ENCODE results near the gene IQGAP2. TPM values are rescaled to one million over a fixed set of nuclear protein-coding genes. Genes with fewer than 3 reads are reported as not detected.

The IQGAP2 gene
- total RNA-seq, 1 experiment from 2014 or later = 1.5 TPM

- Mint-ChIP-seq H3K4me3 (ENCODE audit: unreplicated experiment) (no peak overlapping the region), H3K27ac (ENCODE audit: low read depth, unreplicated experiment) (no peak overlapping the region), H3K36me3 (ENCODE audit: insufficient read depth, unreplicated experiment) (peaks cover 6% of the 10 kb centered on the region), H3K9me3 (ENCODE audit: unreplicated experiment) (no peaks in the 10 kb centered on the region), H3K4me1 (ENCODE audit: insufficient read depth, unreplicated experiment) (no peaks in the 10 kb centered on the region), H3K27me3 (ENCODE audit: insufficient read depth, unreplicated experiment) (no peaks in the 10 kb centered on the region)
- intact Hi-C loops (cut with micrococcal nuclease) = no loop called here
- no peak for DNase-seq (ENCODE audit: unreplicated experiment)
- ChIA-PET POLR2A (interaction anchor here (0.7 to 1.2 kb wide), 2 partner anchors 27 to 372 kb away, joined by 3 read pairs; no protein-coding TSS in a partner anchor), CTCF (interaction anchor here (0.6 kb wide), 1 partner anchor 1087 kb away, joined by 3 read pairs; no protein-coding TSS in a partner anchor)
- no peak for TF ChIP-seq CTCF (IDR thresholded peaks at IDR 0.05; ENCODE audit: unreplicated experiment)
- BruUV-seq (replicated peaks) = no TSS peak
Observed at GRCh38 chr5:76660360-76660759, 257.3 kb downstream of the IQGAP2 start.

- no peak for DNase-seq (ENCODE audit: unreplicated experiment)
- no TSS peak for BruUV-seq (replicated peaks)
- ChIA-PET CTCF (interaction anchor here (0.6 kb wide), 1 partner anchor 219 kb away, joined by 4 read pairs; no protein-coding TSS in a partner anchor), POLR2A (no interaction called here)
- Mint-ChIP-seq H3K27me3 (ENCODE audit: insufficient read depth, unreplicated experiment) (no peaks in the 10 kb centered on the region), H3K27ac (ENCODE audit: low read depth, unreplicated experiment) (no peak overlapping the region), H3K9me3 (ENCODE audit: unreplicated experiment) (no peaks in the 10 kb centered on the region), H3K4me1 (ENCODE audit: insufficient read depth, unreplicated experiment) (no peaks in the 10 kb centered on the region), H3K4me3 (ENCODE audit: unreplicated experiment) (no peak overlapping the region), H3K36me3 (ENCODE audit: insufficient read depth, unreplicated experiment) (peaks cover 6% of the 10 kb centered on the region)
- intact Hi-C loops (cut with micrococcal nuclease) = no loop called here
- TF ChIP-seq CTCF (IDR thresholded peaks at IDR 0.05; ENCODE audit: unreplicated experiment) = no peak
Observed at GRCh38 chr5:76662521-76662920, 259.4 kb downstream of the IQGAP2 start.

- POLR2A ChIA-PET = interaction anchor here (0.7 kb wide), 1 partner anchor 15 kb away, joined by 3 read pairs; no protein-coding TSS in a partner anchor
- intact Hi-C loops (cut with micrococcal nuclease) = no loop called here
- Mint-ChIP-seq H3K36me3 (ENCODE audit: insufficient read depth, unreplicated experiment) (peaks cover 6% of the 10 kb centered on the region), H3K4me1 (ENCODE audit: insufficient read depth, unreplicated experiment) (no peaks in the 10 kb centered on the region), H3K27ac (ENCODE audit: low read depth, unreplicated experiment) (no peak overlapping the region), H3K27me3 (ENCODE audit: insufficient read depth, unreplicated experiment) (no peaks in the 10 kb centered on the region), H3K9me3 (ENCODE audit: unreplicated experiment) (no peaks in the 10 kb centered on the region), H3K4me3 (ENCODE audit: unreplicated experiment) (no peak overlapping the region)
- no TSS peak for BruUV-seq (replicated peaks)
- TF ChIP-seq CTCF (IDR thresholded peaks at IDR 0.05; ENCODE audit: unreplicated experiment) = no peak
- CTCF ChIA-PET = no interaction called here
- DNase-seq (ENCODE audit: unreplicated experiment) = no peak
Observed at GRCh38 chr5:76663573-76663972, 260.5 kb downstream of the IQGAP2 start.

- BruUV-seq (replicated peaks) = no TSS peak
- H3K9me3 Mint-ChIP-seq (ENCODE audit: unreplicated experiment) = no peaks in the 10 kb centered on the region
- no peak for DNase-seq (ENCODE audit: unreplicated experiment)
Observed at GRCh38 chr5:76664079-76664478, 261.0 kb downstream of the IQGAP2 start.

More at GRCh38 chr5:76664079-76664478, 261.0 kb downstream of the IQGAP2 start:
- Mint-ChIP-seq H3K36me3 (ENCODE audit: insufficient read depth, unreplicated experiment) (peaks cover 6% of the 10 kb centered on the region), H3K4me1 (ENCODE audit: insufficient read depth, unreplicated experiment) (peaks cover 1% of the 10 kb centered on the region), H3K27ac (ENCODE audit: low read depth, unreplicated experiment) (no peak overlapping the region), H3K4me3 (ENCODE audit: unreplicated experiment) (no peak overlapping the region), H3K27me3 (ENCODE audit: insufficient read depth, unreplicated experiment) (no peaks in the 10 kb centered on the region)
- intact Hi-C loops (cut with micrococcal nuclease) = no loop called here
- ChIA-PET POLR2A (interaction anchor here (0.7 kb wide), 1 partner anchor 1033 kb away, joined by 3 read pairs; no protein-coding TSS in a partner anchor), CTCF (no interaction called here)
- no peak for TF ChIP-seq CTCF (IDR thresholded peaks at IDR 0.05; ENCODE audit: unreplicated experiment)
